ENCODE results near the gene TDRD10. TPM values are rescaled to one million over a fixed set of nuclear protein-coding genes. Genes with fewer than 3 reads are reported as not detected.
A peak's percentile ranks its signal among the peaks of the same experiment; 100 is the strongest.

Gene TDRD10
- total and polyA plus RNA-seq, 2 donors from 2014 or later = 2.3 to 4.7 TPM

DNA sequence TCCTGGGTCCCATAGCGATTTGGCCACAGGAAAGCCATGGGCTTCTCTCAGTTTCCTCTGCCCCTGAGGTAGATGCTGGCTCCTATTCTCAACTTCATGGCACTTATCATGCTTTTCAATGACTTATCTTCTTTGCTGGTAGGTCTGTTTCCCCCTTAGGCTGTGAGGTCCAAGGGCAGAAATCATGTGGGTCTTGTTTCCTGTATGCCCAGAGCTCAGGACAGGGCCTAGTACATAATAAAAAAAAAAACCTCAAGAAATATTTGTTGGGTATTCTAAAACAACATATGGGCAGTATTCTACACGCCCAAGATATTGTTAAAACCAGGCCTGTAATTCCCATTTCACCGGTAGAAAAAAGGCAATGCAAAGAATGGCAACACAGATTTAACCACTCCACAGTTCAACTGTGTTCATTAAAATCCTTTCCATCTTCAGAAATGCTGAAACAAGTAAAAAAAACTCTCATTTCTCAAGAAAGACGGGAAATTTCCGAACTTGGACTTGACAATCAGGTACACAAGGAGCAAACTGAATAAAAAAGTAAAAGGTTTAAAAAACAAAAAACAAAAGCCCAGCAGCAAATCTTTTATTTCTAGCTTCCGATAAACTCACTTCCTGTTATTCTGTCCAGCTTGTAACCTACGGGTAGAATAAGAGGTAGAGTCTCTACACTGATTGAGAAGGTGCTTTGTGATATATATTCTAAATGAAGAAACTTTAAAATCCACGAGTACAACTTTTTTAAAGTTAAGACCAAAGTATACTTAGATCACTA, 6.3 kb upstream of the TDRD10 start:
- no peak for DNase-seq
- H3K27me3 ChIP-seq (ENCODE audit: control insufficient read depth, insufficient read depth, low read length) = peaks cover 16% of the 10 kb centered on the region
- peaks cover 0 to 3% (median 0%) of the 10 kb centered on the region in 3 donors for H3K4me1 ChIP-seq (ENCODE audit: control insufficient read depth in 2 of 3, insufficient read depth in 2 of 3, low read depth in 1 of 3, low read length in 3 of 3)
- no peaks in the 10 kb centered on the region for H3K36me3 ChIP-seq (ENCODE audit: control insufficient read depth in 2 of 3, insufficient read depth in 3 of 3, low read length in 3 of 3)
- no peak overlapping the region for H3K4me3 ChIP-seq (ENCODE audit: low read length in 3 of 3)
- FAIRE-seq = no peak
- TF ChIP-seq, protein P1, sequence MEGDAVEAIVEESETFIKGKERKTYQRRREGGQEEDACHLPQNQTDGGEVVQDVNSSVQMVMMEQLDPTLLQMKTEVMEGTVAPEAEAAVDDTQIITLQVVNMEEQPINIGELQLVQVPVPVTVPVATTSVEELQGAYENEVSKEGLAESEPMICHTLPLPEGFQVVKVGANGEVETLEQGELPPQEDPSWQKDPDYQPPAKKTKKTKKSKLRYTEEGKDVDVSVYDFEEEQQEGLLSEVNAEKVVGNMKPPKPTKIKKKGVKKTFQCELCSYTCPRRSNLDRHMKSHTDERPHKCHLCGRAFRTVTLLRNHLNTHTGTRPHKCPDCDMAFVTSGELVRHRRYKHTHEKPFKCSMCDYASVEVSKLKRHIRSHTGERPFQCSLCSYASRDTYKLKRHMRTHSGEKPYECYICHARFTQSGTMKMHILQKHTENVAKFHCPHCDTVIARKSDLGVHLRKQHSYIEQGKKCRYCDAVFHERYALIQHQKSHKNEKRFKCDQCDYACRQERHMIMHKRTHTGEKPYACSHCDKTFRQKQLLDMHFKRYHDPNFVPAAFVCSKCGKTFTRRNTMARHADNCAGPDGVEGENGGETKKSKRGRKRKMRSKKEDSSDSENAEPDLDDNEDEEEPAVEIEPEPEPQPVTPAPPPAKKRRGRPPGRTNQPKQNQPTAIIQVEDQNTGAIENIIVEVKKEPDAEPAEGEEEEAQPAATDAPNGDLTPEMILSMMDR (IDR thresholded peaks at IDR 0.05; ENCODE audit: borderline replicate concordance, extremely low read depth, insufficient read depth) = no peak
- H3K9ac ChIP-seq (ENCODE audit: low read length in 3 of 3) = no peak overlapping the region
- no peaks in the 10 kb centered on the region for H3K9me3 ChIP-seq (ENCODE audit: control insufficient read depth in 2 of 3, insufficient read depth in 1 of 3, low read length in 3 of 3)
- H3K27ac ChIP-seq (ENCODE audit: low read depth in 2 of 2, low read length in 2 of 2) = peak overlapping the region in 1 of 2 donors; percentile 14
- intact Hi-C loops (cut with DNase I) = no loop called here

DNA sequence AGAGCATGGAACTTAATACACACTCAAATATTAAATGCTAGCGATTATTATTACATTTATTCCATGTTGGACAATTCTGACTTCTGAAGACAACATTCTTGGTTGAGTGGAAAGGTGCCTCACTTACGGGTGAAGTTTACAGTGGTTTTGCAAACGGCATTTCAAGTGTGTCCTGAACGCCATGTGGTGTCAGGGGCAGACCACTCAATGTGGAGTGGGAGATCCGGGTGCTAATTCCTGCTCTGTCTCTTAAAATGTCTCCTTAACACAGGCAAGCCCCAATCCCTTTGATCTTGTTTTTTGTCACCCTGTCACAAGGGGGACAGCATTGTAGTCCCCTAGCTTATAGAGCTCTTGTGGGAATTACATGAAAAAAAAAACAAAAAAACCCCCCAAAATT, 5.6 kb upstream of the TDRD10 start:
- H3K4me1 ChIP-seq (ENCODE audit: control insufficient read depth in 2 of 3, insufficient read depth in 2 of 3, low read depth in 1 of 3, low read length in 3 of 3) = peaks cover 0 to 3% (median 0%) of the 10 kb centered on the region in 3 donors
- TF ChIP-seq, protein P1 (IDR thresholded peaks at IDR 0.05; ENCODE audit: borderline replicate concordance, extremely low read depth, insufficient read depth) = no peak

DNA sequence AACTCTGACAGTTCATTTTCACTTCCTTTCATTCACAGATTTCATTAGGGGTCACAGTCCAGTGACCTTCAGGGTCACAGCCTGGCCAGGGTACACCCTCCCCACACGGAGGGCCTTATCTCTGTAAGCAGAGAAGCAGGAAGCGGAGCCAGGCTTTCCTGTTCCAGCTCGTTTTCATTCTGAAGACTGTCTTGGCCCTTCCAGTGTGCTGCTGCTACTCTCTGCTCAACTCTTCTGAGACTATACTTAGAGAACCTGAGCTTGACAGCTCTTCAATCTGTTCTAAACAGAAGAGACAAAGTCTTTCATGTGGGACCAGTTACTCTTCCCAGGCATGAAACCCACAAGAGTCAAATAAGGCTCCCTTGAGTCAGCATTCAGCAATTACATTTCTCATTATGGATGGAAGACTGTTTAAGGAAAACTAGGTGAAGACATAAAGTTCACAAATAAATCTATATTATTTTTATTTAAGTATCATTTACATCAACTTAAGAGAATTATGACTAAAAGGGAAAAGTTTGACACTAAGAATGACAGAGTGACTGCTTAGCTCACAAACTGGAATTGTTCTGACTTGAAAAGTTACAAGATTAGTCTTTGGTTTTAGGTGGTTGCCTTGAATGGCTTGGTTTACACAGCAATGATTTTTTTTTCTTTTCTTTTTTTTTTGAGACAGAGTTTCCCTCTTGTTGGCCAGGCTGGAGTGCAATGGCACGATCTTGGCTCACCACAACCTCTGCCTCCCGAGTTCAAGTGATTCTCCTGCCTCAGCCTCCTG, 4.8 kb upstream of the TDRD10 start:
- Histone ChIP-seq H3K9ac (ENCODE audit: low read length in 3 of 3) (no peak overlapping the region), H3K27ac (ENCODE audit: low read depth in 2 of 2, low read length in 2 of 2) (no peak overlapping the region), H3K36me3 (ENCODE audit: control insufficient read depth in 2 of 3, insufficient read depth in 3 of 3, low read length in 3 of 3) (no peaks in the 10 kb centered on the region), H3K27me3 (ENCODE audit: control insufficient read depth, insufficient read depth, low read length) (peaks cover 23% of the 10 kb centered on the region), H3K4me1 (ENCODE audit: control insufficient read depth in 2 of 3, insufficient read depth in 2 of 3, low read depth in 1 of 3, low read length in 3 of 3) (no peaks in the 10 kb centered on the region), H3K4me3 (ENCODE audit: low read length in 3 of 3) (no peak overlapping the region), H3K9me3 (ENCODE audit: control insufficient read depth in 2 of 3, insufficient read depth in 1 of 3, low read length in 3 of 3) (no peaks in the 10 kb centered on the region)
- TF ChIP-seq, protein P1 (IDR thresholded peaks at IDR 0.05; ENCODE audit: borderline replicate concordance, extremely low read depth, insufficient read depth) = no peak
- DNase-seq = peak in 2 of 5 donors; percentile 18 to 58
- FAIRE-seq = no peak
- intact Hi-C loops (cut with DNase I) = no loop called here

More for the DNA sequence above, 5.6 kb upstream of the TDRD10 start:
- Histone ChIP-seq H3K4me3 (ENCODE audit: low read length in 3 of 3) (no peak overlapping the region), H3K9ac (ENCODE audit: low read length in 3 of 3) (no peak overlapping the region), H3K9me3 (ENCODE audit: control insufficient read depth in 2 of 3, insufficient read depth in 1 of 3, low read length in 3 of 3) (no peaks in the 10 kb centered on the region), H3K27me3 (ENCODE audit: control insufficient read depth, insufficient read depth, low read length) (peaks cover 22% of the 10 kb centered on the region), H3K27ac (ENCODE audit: low read depth in 2 of 2, low read length in 2 of 2) (no peak overlapping the region), H3K36me3 (ENCODE audit: control insufficient read depth in 2 of 3, insufficient read depth in 3 of 3, low read length in 3 of 3) (no peaks in the 10 kb centered on the region)
- no peak for DNase-seq
- intact Hi-C loops (cut with DNase I) = no loop called here
- FAIRE-seq = no peak
